H1 (cell line): ENCODE data around the gene MLLT6. TPM values are rescaled to one million over a fixed set of nuclear protein-coding genes. Genes with fewer than 3 reads are reported as not detected.
A peak's percentile ranks its signal among the peaks of the same experiment; 100 is the strongest.

Experiments
- CTCF ChIA-PET: fragments of 300-600 bp; sonication (Branson Sonifier 250); formaldehyde crosslinking; loops from one replicate; lab custom pipeline; 2021; ENCODE audit not compliant: partially characterized antibody; lab: Charles Lee
- POLR2A ChIA-PET: fragments of 300-600 bp; sonication (Branson Sonifier 250); formaldehyde crosslinking; loops from one replicate; lab custom pipeline; 2021; ENCODE audit warnings: inconsistent platforms; ENCODE audit not compliant: partially characterized antibody; lab: Charles Lee
- DNase-seq, 2 experiments: peaks; one replicate each; pipeline versions ENCODE4 v3.0.0 to v3.0.0-alpha.2; 2010 to 2022; ENCODE audit warnings: low spot score in 2 of 2, low read depth in 1 of 2, mixed read lengths in 1 of 2
- FAIRE-seq: peaks from 2 replicates; lab custom pipeline; 2011; peaks lifted over from hg19 to GRCh38; lab: Jason Lieb, UNC
- H2AFZ ChIP-seq: 2 replicates; pipeline ENCODE4 v1.8.1; 2012; ENCODE audit warnings: low read length, inconsistent platforms
- H2AK5ac ChIP-seq: 2 replicates; pipeline ENCODE4 v1.6.1; 2013; ENCODE audit warnings: low read depth, low read length
- H2BK120ac ChIP-seq: replicated peaks from 2 replicates; pipeline ENCODE3; 2013; ENCODE audit warnings: low read depth, low read length, inconsistent platforms
- H2BK12ac ChIP-seq: 2 replicates; pipeline ENCODE4 v1.6.1; 2013; ENCODE audit warnings: low read depth, low read length
- H2BK15ac ChIP-seq: 2 replicates; pipeline ENCODE4 v1.6.1; 2013; ENCODE audit warnings: low read length
- H2BK20ac ChIP-seq: 2 replicates; pipeline ENCODE4 v1.6.1; 2013; ENCODE audit warnings: low read length
- H2BK5ac ChIP-seq: 2 replicates; pipeline ENCODE4 v1.6.1; 2013; ENCODE audit warnings: low read depth, low read length
- H3K14ac ChIP-seq: 2 replicates; pipeline ENCODE4 v1.6.1; 2013; ENCODE audit warnings: inconsistent platforms; ENCODE audit not compliant: insufficient read length
- H3K18ac ChIP-seq: 2 replicates; pipeline ENCODE4 v1.6.1; 2013; ENCODE audit warnings: low read length; ENCODE audit errors: extremely low read depth
- H3K23ac ChIP-seq: 2 replicates; pipeline ENCODE4 v1.6.1; 2013; ENCODE audit warnings: inconsistent platforms; ENCODE audit not compliant: insufficient read length
- H3K23me2 ChIP-seq: 2 replicates; pipeline ENCODE4 v1.6.1; 2013; ENCODE audit warnings: low read depth, low read length
- H3K27ac ChIP-seq: 2 replicates; pipeline ENCODE4 v1.6.1; 2011; ENCODE audit warnings: low read depth, low read length, inconsistent platforms
- H3K27me3 ChIP-seq, 4 experiments: replicated peaks in 1 of 4; 1 replicate in 1 of 4; 2 replicates in 3 of 4; pipeline versions ENCODE4 v1.6.1 to v1.8.1; 2011 to 2013; ENCODE audit warnings: low read length in 3 of 4, mild to moderate bottlenecking in 3 of 4, inconsistent platforms in 2 of 4, mixed read lengths in 2 of 4, moderate library complexity in 1 of 4; ENCODE audit not compliant: control insufficient read depth in 3 of 4, insufficient read depth in 3 of 4; ENCODE audit errors: extremely low read depth in 1 of 4
- H3K36me3 ChIP-seq, 4 experiments: 2 replicates each; pipeline versions ENCODE4 v1.6.1 to v1.8.1; 2011 to 2013; ENCODE audit warnings: mild to moderate bottlenecking in 4 of 4, low read length in 3 of 4, moderate library complexity in 2 of 4, control low read depth in 1 of 4, inconsistent platforms in 1 of 4; ENCODE audit not compliant: insufficient read depth in 4 of 4, control insufficient read depth in 2 of 4
- H3K4ac ChIP-seq: replicated peaks from 2 replicates; pipeline ENCODE3; 2013; ENCODE audit warnings: low read length, low read depth, mixed read lengths, inconsistent platforms; ENCODE audit not compliant: insufficient read length
- H3K4me1 ChIP-seq, 4 experiments: replicated peaks in 1 of 4; 1 replicate in 1 of 4; 2 replicates in 3 of 4; pipeline versions ENCODE4 v1.6.1 to v1.8.1; 2011 to 2013; ENCODE audit warnings: low read length in 3 of 4, inconsistent platforms in 2 of 4, mixed read lengths in 1 of 4; ENCODE audit not compliant: insufficient read depth in 4 of 4, control insufficient read depth in 3 of 4
- H3K4me2 ChIP-seq, 2 experiments: 2 replicates each; pipeline versions ENCODE4 v1.6.1 to v1.8.1; 2011 to 2013; ENCODE audit warnings: low read depth in 2 of 2, low read length in 2 of 2, control low read depth in 1 of 2, inconsistent platforms in 1 of 2, mild to moderate bottlenecking in 1 of 2; ENCODE audit not compliant: insufficient read depth in 1 of 2
- H3K4me3 ChIP-seq, 4 experiments: fragments of 200-600, 300-600 bp in 1 of 4; sonication (generic), shearing (Covaris generic), sonication (Bioruptor Twin) in 1 of 4; 2 replicates each; pipeline versions ENCODE4 v1.5.1 to v1.8.1; 2011 to 2016; ENCODE audit warnings: low read length in 4 of 4, low read depth in 3 of 4, control low read depth in 2 of 4, inconsistent platforms in 2 of 4, mild to moderate bottlenecking in 2 of 4, mixed read lengths in 1 of 4, moderate library complexity in 1 of 4; ENCODE audit not compliant: insufficient read depth in 2 of 4; ENCODE audit errors: extremely low read depth in 1 of 4
- H3K56ac ChIP-seq: replicated peaks from 2 replicates; pipeline ENCODE3; 2013; ENCODE audit warnings: low read depth, mild to moderate bottlenecking, mixed read lengths, low read length, inconsistent platforms; ENCODE audit not compliant: insufficient read length
- H3K79me1 ChIP-seq: 2 replicates; pipeline ENCODE4 v1.6.1; 2013; ENCODE audit warnings: low read depth, low read length, control low read depth
- H3K79me2 ChIP-seq, 2 experiments: 2 replicates each; pipeline versions ENCODE4 v1.6.1 to v1.8.1; 2012 to 2013; ENCODE audit warnings: low read length in 2 of 2, mild to moderate bottlenecking in 2 of 2, inconsistent platforms in 1 of 2; ENCODE audit not compliant: insufficient read depth in 2 of 2, control insufficient read depth in 1 of 2
- H3K9ac ChIP-seq, 4 experiments: replicated peaks in 1 of 4; 1 replicate in 1 of 4; 2 replicates in 3 of 4; pipeline versions ENCODE4 v1.6.1 to v1.8.1; 2011 to 2013; ENCODE audit warnings: low read depth in 3 of 4, low read length in 3 of 4, control low read depth in 2 of 4, mild to moderate bottlenecking in 2 of 4, moderate library complexity in 2 of 4, inconsistent platforms in 1 of 4; ENCODE audit errors: extremely low read depth in 1 of 4
- H3K9me3 ChIP-seq, 2 experiments: 2 replicates each; pipeline versions ENCODE4 v1.6.1 to v1.8.1; 2012 to 2013; ENCODE audit warnings: mild to moderate bottlenecking in 2 of 2, moderate library complexity in 2 of 2, control low read depth in 1 of 2, inconsistent platforms in 1 of 2, low read depth in 1 of 2, low read length in 1 of 2, mixed read lengths in 1 of 2; ENCODE audit not compliant: insufficient read depth in 2 of 2
- H4K20me1 ChIP-seq, 2 experiments: replicated peaks in 1 of 2; 2 replicates each; pipeline versions ENCODE3 to v1.8.1; 2011 to 2013; ENCODE audit warnings: inconsistent platforms in 2 of 2, low read length in 2 of 2, mild to moderate bottlenecking in 1 of 2; ENCODE audit not compliant: insufficient read depth in 2 of 2, control insufficient read depth in 1 of 2
- H4K5ac ChIP-seq: 2 replicates; pipeline ENCODE4 v1.6.1; 2013; ENCODE audit warnings: low read length, low read depth, mixed read lengths, inconsistent platforms; ENCODE audit not compliant: insufficient read length
- H4K8ac ChIP-seq: 2 replicates; pipeline ENCODE4 v1.8.0; 2013; ENCODE audit warnings: mild to moderate bottlenecking, moderate library complexity, low read length, inconsistent platforms; ENCODE audit not compliant: insufficient read depth; ENCODE audit errors: extremely low read depth
- H4K91ac ChIP-seq: replicated peaks from 2 replicates; pipeline ENCODE3; 2013; ENCODE audit warnings: low read length, mixed read lengths, inconsistent platforms; ENCODE audit not compliant: insufficient read length
- PHF8 ChIP-seq: fragments of 200-600 bp; sonication (generic); conservative IDR thresholded peaks from 2 replicates; pipeline ENCODE4 v1.7.1; 2012; ENCODE audit warnings: low read depth, mild to moderate bottlenecking, inconsistent platforms, low read length, moderate library complexity
- TBP ChIP-seq: IDR thresholded peaks from 2 replicates; pipeline ENCODE4 v1.6.1; 2011; ENCODE audit warnings: low read depth, low read length, improper control_type of control experiment
- ZNF274 ChIP-seq: IDR thresholded peaks from 2 replicates; pipeline ENCODE4 v1.7.0; 2012; ENCODE audit warnings: low read length, borderline replicate concordance; ENCODE audit errors: extremely low read depth
- WGBS, 2 experiments: shearing (Covaris generic) in 1 of 2; methylation state at CpG; one replicate each; pipeline versions ENCODE4 v1.1.6 to v1.1.7; 2013 to 2015; ENCODE audit warnings: low lambda C conversion rate in 2 of 2, mixed read lengths in 2 of 2, inconsistent platforms in 1 of 2, low coverage in 1 of 2, missing lambda C conversion rate in 1 of 2; ENCODE audit not compliant: insufficient replicate concordance in 2 of 2, insufficient coverage in 1 of 2, insufficient read length in 1 of 2; ENCODE audit errors: extremely low coverage in 1 of 2, missing lambda C conversion rate in 1 of 2; 5-methylcytosine and 5-hydroxymethylcytosine counted together
- polyA plus RNA-seq, 7 experiments: library from polyadenylated mRNA; depleted of rRNA in 3 of 7; stranded (reverse) in 5 of 7; unstranded in 2 of 7; fragments of >200 nt in 5 of 7; fragments of 200-250 nt in 2 of 7; gene quantifications; 1 replicate in 5 of 7; 2 replicates in 1 of 7; 4 replicates in 1 of 7; pipeline versions ENCODE4 v1.2.1 to v1.2.3, GENCODE V29; 2011 to 2013; ENCODE audit warnings: missing spikeins in 2 of 7, mixed read lengths in 2 of 7
- total RNA-seq: library from RNA; stranded (reverse); fragmentation: NEBNext Ultra II Directional; extraction: Animal tissue kit (Norgen Biotek cat#: 25700); gene quantifications from 2 replicates; pipeline ENCODE4 v1.2.1, GENCODE V29; 2021

Gene MLLT6
- total and polyA plus RNA-seq, 2 of the 8 experiments (the other 6 are each of a cell fraction or from before 2014, with no cell fraction given), result 6.5 to 8.0 TPM

GRCh38 chr17:38709104-38709820 lies 4.2 kb downstream of the MLLT6 start:
- WGBS, 2 experiments, result 91% methylated on average over 18 of the region's 18 CpGs; no CpG with 5 or more reads in 1 of the 2 experiments
- Histone ChIP-seq H3K4me1 (peaks cover 7 to 35% (median 25%) of the 10 kb centered on the region in 4 experiments), H2BK15ac (no peak overlapping the region), H2BK5ac (no peak overlapping the region), H2BK120ac (no peak overlapping the region), H3K9me3 (no peaks in the 10 kb centered on the region), H3K4ac (no peak overlapping the region), H3K36me3 (no peaks in the 10 kb centered on the region), H4K8ac (no peak overlapping the region), H4K20me1 (peaks cover 4 to 8% of the 10 kb centered on the region in 2 experiments), H3K4me3 (no peak overlapping the region), H3K9ac (no peak overlapping the region), H2AFZ (no peak overlapping the region), H3K14ac (no peak overlapping the region), H3K56ac (no peak overlapping the region), H4K5ac (no peak overlapping the region), H3K79me1 (no peaks in the 10 kb centered on the region), H3K18ac (no peak overlapping the region), H2BK12ac (peak overlapping the region; percentile 56; the same call in 1 of the 2 replicates), H2BK20ac (no peak overlapping the region), H3K27me3 (peaks cover 4 to 45% (median 28%) of the 10 kb centered on the region in 4 experiments), H3K27ac (no peak overlapping the region), H3K79me2 (no peaks in the 10 kb centered on the region), H3K23ac (no peak overlapping the region), H2AK5ac (no peak overlapping the region; the same call in 1 of the 2 replicates), H3K4me2 (no peak overlapping the region), H4K91ac (no peak overlapping the region), H3K23me2 (peaks cover 18% of the 10 kb centered on the region)
- CTCF ChIA-PET, result interaction anchor here (0.6 to 3.4 kb wide), 16 partner anchors 9 to 102 kb away, joined by 3 to 21 read pairs (median 6); no protein-coding TSS in a partner anchor
- FAIRE-seq (no peak), DNase-seq (no peak)
- POLR2A ChIA-PET, result interaction anchor here (0.6 to 2.7 kb wide), 10 partner anchors 7 to 104 kb away, joined by 3 to 24 read pairs (median 4); no protein-coding TSS in a partner anchor
- TF ChIP-seq TBP (no peak), ZNF274 (no peak), PHF8 (no peak)
